Mesendoderm (in vitro differentiated cells): ENCODE measurements around the gene MBD4. TPM values are rescaled to one million over a fixed set of nuclear protein-coding genes. Genes with fewer than 3 reads are reported as not detected.
"Not testable (repeated sequence)": the region's sequence is repeated elsewhere in the genome, so short reads cannot be mapped to it uniquely, and the experiment has no call there.

Source experiments
- DNase-seq: peaks from one replicate; pipeline ENCODE4 v3.0.0; 2013
- H2AK5ac ChIP-seq: 2 replicates; pipeline ENCODE4 v1.6.1; 2013; ENCODE audit warnings: low read length, inconsistent platforms
- H2BK120ac ChIP-seq: 2 replicates; pipeline ENCODE4 v1.6.1; 2013; ENCODE audit warnings: low read depth, mild to moderate bottlenecking, low read length, moderate library complexity, mixed read lengths
- H2BK15ac ChIP-seq: replicated peaks from 2 replicates; pipeline ENCODE4 v1.6.1; 2013; ENCODE audit warnings: low read depth, mild to moderate bottlenecking, moderate library complexity
- H2BK5ac ChIP-seq: 2 replicates; pipeline ENCODE4 v1.6.1; 2013; ENCODE audit warnings: low read length, inconsistent platforms
- H3K18ac ChIP-seq: 2 replicates; pipeline ENCODE4 v1.6.1; 2013; ENCODE audit warnings: mild to moderate bottlenecking, low read length, mixed read lengths
- H3K23ac ChIP-seq: one replicate; pipeline ENCODE4 v1.6.1; 2013; ENCODE audit warnings: low read length
- H3K27ac ChIP-seq: 2 replicates; pipeline ENCODE4 v1.5.1; 2013; ENCODE audit warnings: low read depth, mild to moderate bottlenecking, inconsistent platforms, low read length, moderate library complexity
- H3K27me3 ChIP-seq: 2 replicates; pipeline ENCODE4 v1.6.1; 2013; ENCODE audit warnings: low read length, control low read depth, mild to moderate bottlenecking, inconsistent platforms; ENCODE audit not compliant: insufficient read depth, poor library complexity
- H3K36me3 ChIP-seq: 2 replicates; pipeline ENCODE4 v1.6.1; 2013; ENCODE audit warnings: low read length, inconsistent platforms; ENCODE audit not compliant: control insufficient read depth, insufficient read depth
- H3K4ac ChIP-seq: one replicate; pipeline ENCODE4 v1.6.1; 2013; ENCODE audit warnings: low read depth, mild to moderate bottlenecking, low read length, moderate library complexity
- H3K4me1 ChIP-seq: 2 replicates; pipeline ENCODE4 v1.6.1; 2013; ENCODE audit warnings: low read depth, low read length, inconsistent platforms; ENCODE audit not compliant: control insufficient read depth
- H3K4me2 ChIP-seq: 2 replicates; pipeline ENCODE4 v1.6.1; 2013; ENCODE audit warnings: low read length
- H3K4me3 ChIP-seq: 2 replicates; pipeline ENCODE4 v1.5.1; 2013; ENCODE audit warnings: mild to moderate bottlenecking, low read length
- H3K56ac ChIP-seq: one replicate; pipeline ENCODE4 v1.6.1; 2013; ENCODE audit warnings: low read length
- H3K79me1 ChIP-seq: 2 replicates; pipeline ENCODE4 v1.6.1; 2013; ENCODE audit warnings: low read length, inconsistent platforms
- H3K79me2 ChIP-seq: 2 replicates; pipeline ENCODE4 v1.6.1; 2013; ENCODE audit warnings: mild to moderate bottlenecking, low read length; ENCODE audit not compliant: control insufficient read depth, insufficient read depth
- H3K9ac ChIP-seq: 2 replicates; pipeline ENCODE4 v1.6.1; 2013; ENCODE audit warnings: low read length, inconsistent platforms
- H4K5ac ChIP-seq: one replicate; pipeline ENCODE4 v1.6.1; 2013; ENCODE audit warnings: low read length
- H4K8ac ChIP-seq: one replicate; pipeline ENCODE4 v1.6.1; 2013; ENCODE audit warnings: low read depth, mild to moderate bottlenecking, control low read depth, low read length, moderate library complexity
- WGBS: extraction: QIAGEN DNeasy Blood & Tissue Kit; methylation state at CpG from one replicate; pipeline ENCODE4 v1.1.7; 2013; ENCODE audit warnings: low lambda C conversion rate, missing lambda C conversion rate; ENCODE audit not compliant: insufficient coverage; ENCODE audit errors: extremely low coverage; 5-methylcytosine and 5-hydroxymethylcytosine counted together
- polyA plus RNA-seq, 2 experiments: library from polyadenylated mRNA; stranded (reverse); fragments of 200-250 nt; gene quantifications; one replicate each; pipeline ENCODE4 v1.2.3, GENCODE V29; 2013

Gene MBD4
- polyA plus RNA-seq (2013, experiment 1 of 2): 44.4 TPM
- polyA plus RNA-seq (2013, experiment 2 of 2): 43.9 TPM

DNA sequence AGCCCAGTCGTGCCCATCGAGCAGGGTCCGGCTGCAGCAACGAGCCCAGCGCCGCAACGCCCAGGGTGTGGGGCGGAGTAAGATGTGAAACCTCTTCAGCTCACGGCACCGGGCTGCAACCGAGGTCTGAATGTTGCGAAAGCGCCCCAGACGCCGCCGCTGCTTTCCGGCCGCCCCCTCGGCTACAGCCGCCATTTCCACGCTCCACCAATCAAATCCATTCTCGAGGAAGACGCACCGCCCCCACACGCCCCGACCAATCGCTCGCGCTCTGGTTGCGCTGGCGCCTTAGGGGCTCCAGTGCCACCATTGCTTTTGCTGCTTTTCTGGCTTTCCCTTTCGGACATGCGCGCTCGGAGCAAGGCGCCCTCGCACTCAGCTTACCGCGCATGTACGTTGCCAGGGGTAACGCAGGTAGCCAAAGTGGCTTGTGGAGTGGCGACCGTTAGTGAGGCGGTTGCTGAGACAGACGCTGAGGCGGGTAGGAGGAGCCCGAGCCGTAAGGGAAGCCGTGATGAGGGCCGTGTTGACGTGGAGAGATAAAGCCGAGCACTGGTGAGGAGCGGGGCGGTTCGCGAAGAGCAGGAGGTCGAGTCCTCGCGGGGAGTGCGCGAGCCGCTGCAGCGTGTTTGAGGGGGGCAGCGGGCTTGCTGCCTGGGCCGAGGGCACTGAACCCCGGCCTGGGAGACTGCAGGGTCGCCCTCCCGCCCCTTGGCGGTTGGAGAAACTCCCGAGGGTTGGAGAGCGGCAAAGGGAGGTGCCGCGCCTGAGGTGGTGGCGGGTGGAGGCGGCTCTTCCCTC lies at the start of gene MBD4, which contains the start of gene IFT122:
Gene MBD4, minus strand, starts transcription at position 132 of the 801 bp plus-strand sequence. Its CDS starts 115 bp downstream, at position 17.
Gene IFT122, plus strand, starts transcription at position 408 of the 801 bp plus-strand sequence. Its CDS starts 107 bp downstream, at position 515.
- H2BK5ac ChIP-seq: peak within 1 kb of the TSS; percentile 70
- H3K79me2 ChIP-seq: peaks cover 12% of the 10 kb centered on the region
- H2BK15ac ChIP-seq: no peak within 1 kb of the TSS
- peaks cover 6% of the 10 kb centered on the region for H3K4me1 ChIP-seq
- H3K27me3 ChIP-seq: no peaks in the 10 kb centered on the region
- peak within 1 kb of the TSS; percentile 82 for H3K4ac ChIP-seq
- peak within 1 kb of the TSS; percentile 93 for H3K9ac ChIP-seq
- no peak within 1 kb of the TSS for H2AK5ac ChIP-seq
- H3K27ac ChIP-seq: peak within 1 kb of the TSS; percentile 90
- no peak within 1 kb of the TSS for H4K8ac ChIP-seq
- H3K79me1 ChIP-seq: peaks cover 4% of the 10 kb centered on the region
- peak within 1 kb of the TSS; percentile 82 for H3K23ac ChIP-seq
- peak within 1 kb of the TSS; percentile 77 for H3K18ac ChIP-seq
- peak within 1 kb of the TSS; percentile 94 for H3K4me3 ChIP-seq
- H2BK120ac ChIP-seq: no peak within 1 kb of the TSS
- peak within 1 kb of the TSS; percentile 77 for H3K4me2 ChIP-seq
- H4K5ac ChIP-seq: no peak within 1 kb of the TSS
- peaks cover 2% of the 10 kb centered on the region for H3K36me3 ChIP-seq
- no CpG with 5 or more reads among the region's 75 CpGs for WGBS
- peak within 1 kb of the TSS; percentile 98 for H3K56ac ChIP-seq
- DNase-seq: peak; percentile 100

DNA sequence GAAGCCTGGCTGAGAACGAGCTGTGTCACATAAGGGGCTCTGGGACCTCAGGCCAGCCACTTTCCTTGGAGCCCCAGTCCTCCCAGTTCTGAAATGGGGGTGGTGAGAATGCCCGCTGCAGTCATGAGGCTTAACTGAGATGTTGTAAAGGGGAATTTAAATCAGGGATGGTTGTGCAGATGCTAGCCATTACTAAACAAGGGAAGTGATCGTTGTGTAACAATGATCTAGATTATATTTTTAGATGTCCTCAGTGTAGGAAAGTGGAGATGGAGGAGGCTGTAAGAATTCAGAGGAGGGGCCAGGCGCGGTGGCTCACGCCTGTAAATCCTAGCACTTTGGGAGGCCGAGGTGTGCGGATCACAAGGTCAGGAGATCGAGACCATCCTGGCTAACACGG lies 49.5 kb upstream of the MBD4 start:
- H4K8ac ChIP-seq, H2BK15ac ChIP-seq, H3K79me1 ChIP-seq, H3K23ac ChIP-seq, H3K9ac ChIP-seq, H3K36me3 ChIP-seq, H3K56ac ChIP-seq, H3K18ac ChIP-seq, H3K79me2 ChIP-seq, H3K4me3 ChIP-seq, H3K4me2 ChIP-seq, H3K27me3 ChIP-seq, H2AK5ac ChIP-seq, DNase-seq, H3K4me1 ChIP-seq, H2BK5ac ChIP-seq, H3K4ac ChIP-seq, H3K27ac ChIP-seq, H4K5ac ChIP-seq, H2BK120ac ChIP-seq: not testable (repeated sequence)
- WGBS: no CpG with 5 or more reads among the region's 10 CpGs

DNA sequence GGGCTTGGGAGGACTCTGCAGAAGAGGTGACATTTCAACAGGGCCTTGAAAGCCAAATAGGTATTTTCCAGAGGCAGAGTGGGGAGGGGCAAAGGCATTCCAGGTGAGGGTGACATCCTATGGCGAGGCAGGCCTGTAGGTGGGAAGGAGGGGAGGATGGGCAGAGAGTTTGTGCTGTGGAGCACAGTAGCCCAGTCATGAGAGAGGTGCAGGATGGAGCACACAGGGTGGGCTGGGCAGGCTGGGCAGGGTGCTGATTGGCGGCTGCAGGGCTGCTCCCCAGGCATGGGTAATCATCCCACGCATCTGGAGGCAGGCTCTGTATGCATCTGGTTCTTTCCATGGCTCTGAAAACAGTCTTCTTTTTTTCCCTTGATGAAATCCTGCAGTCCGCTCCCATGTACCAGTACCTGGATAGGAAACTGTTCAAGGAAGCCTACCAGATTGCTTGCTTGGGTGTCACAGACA lies 48.2 kb upstream of the MBD4 start:
- not testable (repeated sequence) for H3K36me3 ChIP-seq, H3K4me1 ChIP-seq
- no CpG with 5 or more reads among the region's 4 CpGs for WGBS

DNA sequence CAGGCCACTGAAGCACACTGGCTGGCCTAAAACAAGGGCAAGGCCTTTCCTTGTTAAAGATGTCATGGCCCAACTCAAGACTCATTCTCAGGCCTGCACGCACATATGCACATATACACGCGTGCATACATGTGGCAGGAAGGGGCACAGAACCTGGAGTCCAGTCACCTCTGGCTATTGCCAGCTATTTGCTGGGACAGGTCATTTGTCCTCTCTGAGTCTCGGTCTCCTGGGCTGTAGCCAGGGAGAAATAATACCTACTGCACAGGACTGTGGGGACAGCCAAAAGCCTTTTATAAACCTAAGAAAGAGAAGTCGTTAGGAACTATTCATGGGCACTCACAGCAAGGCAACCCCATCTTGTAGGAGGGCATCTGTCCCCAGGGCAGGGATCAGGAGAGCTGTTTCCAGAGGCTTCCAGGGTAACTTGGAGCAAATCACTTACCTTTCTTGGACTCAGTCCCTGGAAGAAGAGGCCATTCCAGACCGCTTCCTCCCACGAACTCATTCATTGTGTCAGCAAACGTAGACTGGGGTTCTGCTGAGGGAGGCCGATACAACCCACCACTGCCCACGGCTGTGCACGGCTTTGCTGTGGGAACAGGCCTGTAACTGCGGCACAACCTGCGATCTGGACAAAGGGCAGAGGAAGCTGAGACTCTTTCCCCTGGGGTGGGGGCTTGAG lies 47.6 kb upstream of the MBD4 start:
- WGBS: no CpG with 5 or more reads among the region's 13 CpGs
- H4K5ac ChIP-seq: no peak overlapping the region
- H3K4ac ChIP-seq: no peak overlapping the region
- no peak overlapping the region for H2BK5ac ChIP-seq
- no peaks in the 10 kb centered on the region for H3K79me2 ChIP-seq
- no peak overlapping the region for H2AK5ac ChIP-seq
- H3K56ac ChIP-seq: no peak overlapping the region
- no peak overlapping the region for H2BK15ac ChIP-seq
- no peak overlapping the region for H2BK120ac ChIP-seq
- no peaks in the 10 kb centered on the region for H3K79me1 ChIP-seq
- no peak overlapping the region for H3K27ac ChIP-seq
- H3K23ac ChIP-seq: peak overlapping the region; percentile 3
- no peak for DNase-seq
- H3K4me3 ChIP-seq: no peak overlapping the region
- no peak overlapping the region for H4K8ac ChIP-seq
- H3K18ac ChIP-seq: no peak overlapping the region
- H3K36me3 ChIP-seq: no peaks in the 10 kb centered on the region
- H3K9ac ChIP-seq: no peak overlapping the region
- no peak overlapping the region for H3K4me2 ChIP-seq
- peaks cover 4% of the 10 kb centered on the region for H3K4me1 ChIP-seq
- H3K27me3 ChIP-seq: no peaks in the 10 kb centered on the region

More for the DNA sequence above, 48.2 kb upstream of the MBD4 start:
- not testable (repeated sequence) for H4K8ac ChIP-seq, H3K4me2 ChIP-seq, H3K4ac ChIP-seq, H3K23ac ChIP-seq, H3K27me3 ChIP-seq, H3K79me2 ChIP-seq, H2BK120ac ChIP-seq, H3K79me1 ChIP-seq, H4K5ac ChIP-seq, H2BK15ac ChIP-seq, H2AK5ac ChIP-seq, H3K4me3 ChIP-seq, H2BK5ac ChIP-seq, H3K18ac ChIP-seq, H3K9ac ChIP-seq, H3K27ac ChIP-seq
- peak overlapping the region; percentile 31 for H3K56ac ChIP-seq
- DNase-seq: peak; percentile 47

DNA sequence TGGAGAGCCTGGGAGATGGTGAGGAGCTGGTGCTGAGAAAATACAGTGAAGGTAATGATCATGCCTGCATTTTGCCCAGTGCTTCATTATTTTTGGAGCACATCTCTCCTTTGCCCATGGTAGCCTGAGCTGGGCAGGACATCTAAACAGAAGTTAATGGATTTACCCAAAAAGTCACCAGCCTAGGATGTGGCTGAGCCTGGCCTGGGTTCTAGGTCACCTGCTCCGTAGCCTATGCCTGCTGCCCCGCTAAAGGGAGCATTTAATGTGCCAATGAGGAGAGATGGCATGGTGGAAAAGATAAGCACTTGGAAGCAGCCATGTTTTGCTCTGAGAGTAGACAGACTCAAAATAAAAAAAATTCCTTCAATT lies 46.9 kb upstream of the MBD4 start:
- Histone ChIP-seq H2BK5ac (no peak overlapping the region), H3K79me1 (no peaks in the 10 kb centered on the region), H2AK5ac (no peak overlapping the region), H3K27me3 (no peaks in the 10 kb centered on the region), H4K8ac (no peak overlapping the region), H3K4me1 (peaks cover 5% of the 10 kb centered on the region), H3K79me2 (no peaks in the 10 kb centered on the region), H3K9ac (peak overlapping the region; percentile 22), H2BK15ac (no peak overlapping the region), H2BK120ac (no peak overlapping the region), H3K56ac (peak overlapping the region; percentile 44), H3K18ac (no peak overlapping the region), H3K4ac (peak overlapping the region; percentile 43), H3K36me3 (peaks cover 1% of the 10 kb centered on the region), H3K4me3 (no peak overlapping the region), H3K27ac (peak overlapping the region; percentile 18), H3K4me2 (no peak overlapping the region), H4K5ac (no peak overlapping the region), H3K23ac (peak overlapping the region; percentile 3)
- DNase-seq: no peak
- WGBS: no CpG with 5 or more reads among the region's 2 CpGs
